ENCODE results near the gene SOX18.

SOX18 gene

GRCh38 chr20:64038565-64039292 is 10.7 kb downstream of the SOX18 start:
- peaks cover 15% of the 10 kb centered on the region for H3K36me3 ChIP-seq (ENCODE audit: insufficient read depth, low read length)
- H3K27me3 ChIP-seq (ENCODE audit: control insufficient read depth in 1 of 2, insufficient read depth in 2 of 2, low read length in 2 of 2) = peaks cover 41 to 67% of the 10 kb centered on the region in 2 donors
- peaks cover 5% of the 10 kb centered on the region for H3K4me1 ChIP-seq (ENCODE audit: insufficient read depth, low read length)
- no peak overlapping the region for H3K9ac ChIP-seq (ENCODE audit: low read length)
- peak overlapping the region; percentile 12 to 27 for H3K4me3 ChIP-seq (ENCODE audit: low read depth in 1 of 2, low read length in 2 of 2)
- no peaks in the 10 kb centered on the region for H3K9me3 ChIP-seq (ENCODE audit: low read length)
- H3K27ac ChIP-seq (ENCODE audit: low read depth, low read length) = no peak overlapping the region

DNA sequence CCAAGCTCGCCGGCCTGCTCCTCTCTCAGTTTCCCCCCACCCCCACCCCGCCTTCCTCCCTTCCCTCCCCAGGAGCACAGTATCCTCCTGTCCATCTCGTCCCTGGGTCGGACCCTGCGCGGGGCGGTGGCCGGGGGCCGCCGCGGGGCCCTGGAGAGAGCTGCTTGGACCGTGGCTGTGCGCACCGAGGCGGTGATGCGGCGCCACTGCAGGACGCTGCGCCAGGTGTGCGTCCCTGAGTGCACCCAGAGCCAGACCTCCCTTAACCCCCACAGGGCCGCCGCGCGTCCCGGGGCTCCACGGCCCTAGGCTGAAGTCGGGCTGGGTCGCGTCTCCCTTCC is 11.2 kb downstream of the SOX18 start:
- H3K4me3 ChIP-seq (ENCODE audit: low read depth in 1 of 2, low read length in 2 of 2) = no peak overlapping the region
- H3K36me3 ChIP-seq (ENCODE audit: insufficient read depth, low read length) = peaks cover 19% of the 10 kb centered on the region
- peaks cover 41 to 64% of the 10 kb centered on the region in 2 donors for H3K27me3 ChIP-seq (ENCODE audit: control insufficient read depth in 1 of 2, insufficient read depth in 2 of 2, low read length in 2 of 2)
- H3K4me1 ChIP-seq (ENCODE audit: insufficient read depth, low read length) = peaks cover 5% of the 10 kb centered on the region
- H3K9ac ChIP-seq (ENCODE audit: low read length) = no peak overlapping the region
- no peaks in the 10 kb centered on the region for H3K9me3 ChIP-seq (ENCODE audit: low read length)
- H3K27ac ChIP-seq (ENCODE audit: low read depth, low read length) = no peak overlapping the region

- no peak overlapping the region for H3K27ac ChIP-seq (ENCODE audit: low read depth, low read length)
- H3K4me3 ChIP-seq (ENCODE audit: low read depth in 1 of 2, low read length in 2 of 2) = no peak overlapping the region
- no peak overlapping the region for H3K9ac ChIP-seq (ENCODE audit: low read length)
- H3K4me1 ChIP-seq (ENCODE audit: insufficient read depth, low read length) = peaks cover 5% of the 10 kb centered on the region
- no peaks in the 10 kb centered on the region for H3K9me3 ChIP-seq (ENCODE audit: low read length)
- H3K27me3 ChIP-seq (ENCODE audit: control insufficient read depth in 1 of 2, insufficient read depth in 2 of 2, low read length in 2 of 2) = peaks cover 41 to 63% of the 10 kb centered on the region in 2 donors
- peaks cover 24% of the 10 kb centered on the region for H3K36me3 ChIP-seq (ENCODE audit: insufficient read depth, low read length)
These were observed 11.8 kb downstream of the SOX18 start for GRCh38 chr20:64037498-64038213.

DNA sequence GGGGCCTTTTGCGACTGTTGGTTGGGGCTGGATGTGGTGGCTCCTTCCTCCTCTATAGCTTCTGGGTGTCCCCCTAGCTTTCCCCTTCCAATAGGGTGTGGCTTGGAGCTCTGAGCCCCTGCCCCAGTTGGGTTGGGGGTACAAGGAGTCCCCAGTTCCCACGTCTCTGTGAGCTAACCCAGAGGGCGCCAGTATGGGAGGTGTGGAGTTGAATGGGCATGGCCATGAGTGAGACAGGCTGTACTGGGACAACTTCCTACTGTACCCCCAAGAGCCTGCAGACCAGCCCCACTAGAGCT is 12.3 kb downstream of the SOX18 start:
- Histone ChIP-seq H3K36me3 (ENCODE audit: insufficient read depth, low read length) (peaks cover 28% of the 10 kb centered on the region), H3K27me3 (ENCODE audit: control insufficient read depth in 1 of 2, insufficient read depth in 2 of 2, low read length in 2 of 2) (peaks cover 39 to 59% of the 10 kb centered on the region in 2 donors), H3K4me1 (ENCODE audit: insufficient read depth, low read length) (peaks cover 5% of the 10 kb centered on the region)

GRCh38 chr20:64036346-64037198 is 12.9 kb downstream of the SOX18 start:
- no peak overlapping the region for H3K9ac ChIP-seq (ENCODE audit: low read length)
- H3K27ac ChIP-seq (ENCODE audit: low read depth, low read length) = no peak overlapping the region
- no peak overlapping the region for H3K4me3 ChIP-seq (ENCODE audit: low read depth in 1 of 2, low read length in 2 of 2)
- peaks cover 33% of the 10 kb centered on the region for H3K36me3 ChIP-seq (ENCODE audit: insufficient read depth, low read length)
- peaks cover 33 to 54% of the 10 kb centered on the region in 2 donors for H3K27me3 ChIP-seq (ENCODE audit: control insufficient read depth in 1 of 2, insufficient read depth in 2 of 2, low read length in 2 of 2)
- H3K9me3 ChIP-seq (ENCODE audit: low read length) = no peaks in the 10 kb centered on the region
- peaks cover 4% of the 10 kb centered on the region for H3K4me1 ChIP-seq (ENCODE audit: insufficient read depth, low read length)

More for the DNA sequence above, 12.3 kb downstream of the SOX18 start:
- no peak overlapping the region for H3K4me3 ChIP-seq (ENCODE audit: low read depth in 1 of 2, low read length in 2 of 2)
- H3K9ac ChIP-seq (ENCODE audit: low read length) = no peak overlapping the region
- H3K9me3 ChIP-seq (ENCODE audit: low read length) = no peaks in the 10 kb centered on the region
- H3K27ac ChIP-seq (ENCODE audit: low read depth, low read length) = no peak overlapping the region

GRCh38 chr20:64035933-64036345 is 13.5 kb downstream of the SOX18 start, which contains the start of gene C20orf204:
C20orf204 (plus strand) TSS chr20:64036182; CDS start chr20:64036324, 142 bp downstream.
- no peaks in the 10 kb centered on the region for H3K9me3 ChIP-seq (ENCODE audit: low read length)
- H3K4me1 ChIP-seq (ENCODE audit: insufficient read depth, low read length) = peaks cover 4% of the 10 kb centered on the region
- no peak within 1 kb of the TSS for H3K27ac ChIP-seq (ENCODE audit: low read depth, low read length)
- peaks cover 27 to 47% of the 10 kb centered on the region in 2 donors for H3K27me3 ChIP-seq (ENCODE audit: control insufficient read depth in 1 of 2, insufficient read depth in 2 of 2, low read length in 2 of 2)
- H3K9ac ChIP-seq (ENCODE audit: low read length) = no peak within 1 kb of the TSS
- H3K36me3 ChIP-seq (ENCODE audit: insufficient read depth, low read length) = peaks cover 37% of the 10 kb centered on the region
- H3K4me3 ChIP-seq (ENCODE audit: low read depth in 1 of 2, low read length in 2 of 2) = no peak within 1 kb of the TSS

DNA sequence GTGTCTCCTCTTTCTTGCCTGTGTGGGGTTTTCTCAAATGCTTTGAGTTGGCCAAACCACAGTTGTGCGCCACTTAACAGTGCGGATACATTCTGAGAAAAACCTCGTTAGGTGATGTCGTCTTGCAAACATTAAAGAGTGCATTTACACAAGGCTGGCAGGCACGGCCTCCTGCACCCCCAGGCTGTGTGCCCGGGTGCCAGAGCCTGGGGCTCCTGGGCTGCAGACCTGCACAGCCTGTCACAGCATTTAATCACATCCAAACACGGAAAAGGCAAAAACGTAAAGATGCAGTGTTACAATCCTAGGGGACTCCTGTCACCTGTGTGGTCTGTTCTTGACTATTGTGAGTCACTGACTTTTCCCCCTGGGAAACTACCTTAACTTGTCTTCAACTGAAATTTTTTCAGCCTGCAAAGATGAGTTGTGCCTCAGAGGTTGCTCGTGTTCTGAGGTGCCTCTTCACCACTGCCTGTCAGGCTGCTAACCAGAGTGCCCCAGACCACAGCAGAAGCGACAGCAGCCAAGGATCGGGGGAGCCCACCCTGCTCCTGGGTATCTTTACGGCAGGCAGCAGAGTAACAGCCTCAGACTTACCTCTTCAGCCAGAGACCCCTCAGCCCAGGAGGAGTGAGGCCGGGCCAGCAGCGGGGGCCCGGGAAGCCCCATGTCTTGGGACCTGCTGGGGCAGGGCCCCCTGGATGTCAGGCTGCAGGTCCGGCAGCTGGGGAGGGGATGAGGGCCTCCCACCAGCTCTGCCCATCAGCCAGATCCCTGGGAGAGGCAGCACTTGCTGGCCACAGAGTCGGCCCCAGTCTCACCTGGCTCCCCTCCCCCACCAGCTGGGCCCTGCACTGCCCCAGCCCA is 14.1 kb downstream of the SOX18 start:
- H3K27ac ChIP-seq (ENCODE audit: low read depth, low read length) = no peak overlapping the region
- H3K36me3 ChIP-seq (ENCODE audit: insufficient read depth, low read length) = peaks cover 44% of the 10 kb centered on the region

GRCh38 chr20:64033981-64034493 is 15.4 kb downstream of the SOX18 start:
- Histone ChIP-seq H3K9ac (ENCODE audit: low read length) (no peak overlapping the region), H3K36me3 (ENCODE audit: insufficient read depth, low read length) (peaks cover 56% of the 10 kb centered on the region), H3K27ac (ENCODE audit: low read depth, low read length) (no peak overlapping the region)

More for the DNA sequence above, 14.1 kb downstream of the SOX18 start:
- Histone ChIP-seq H3K9ac (ENCODE audit: low read length) (no peak overlapping the region), H3K9me3 (ENCODE audit: low read length) (no peaks in the 10 kb centered on the region), H3K4me1 (ENCODE audit: insufficient read depth, low read length) (peaks cover 4% of the 10 kb centered on the region), H3K27me3 (ENCODE audit: control insufficient read depth in 1 of 2, insufficient read depth in 2 of 2, low read length in 2 of 2) (peaks cover 20 to 41% of the 10 kb centered on the region in 2 donors), H3K4me3 (ENCODE audit: low read depth in 1 of 2, low read length in 2 of 2) (no peak overlapping the region)

GRCh38 chr20:64032706-64033624 is 16.5 kb downstream of the SOX18 start:
- no peaks in the 10 kb centered on the region for H3K9me3 ChIP-seq (ENCODE audit: low read length)
- peaks cover 13% of the 10 kb centered on the region for H3K4me1 ChIP-seq (ENCODE audit: insufficient read depth, low read length)
- no peak overlapping the region for H3K9ac ChIP-seq (ENCODE audit: low read length)
- no peak overlapping the region for H3K27ac ChIP-seq (ENCODE audit: low read depth, low read length)
- H3K27me3 ChIP-seq (ENCODE audit: control insufficient read depth in 1 of 2, insufficient read depth in 2 of 2, low read length in 2 of 2) = peaks cover 10 to 18% of the 10 kb centered on the region in 2 donors
- no peak overlapping the region for H3K4me3 ChIP-seq (ENCODE audit: low read depth in 1 of 2, low read length in 2 of 2)
- H3K36me3 ChIP-seq (ENCODE audit: insufficient read depth, low read length) = peaks cover 66% of the 10 kb centered on the region

More at GRCh38 chr20:64033981-64034493, 15.4 kb downstream of the SOX18 start:
- no peaks in the 10 kb centered on the region for H3K9me3 ChIP-seq (ENCODE audit: low read length)
- no peak overlapping the region for H3K4me3 ChIP-seq (ENCODE audit: low read depth in 1 of 2, low read length in 2 of 2)
- H3K4me1 ChIP-seq (ENCODE audit: insufficient read depth, low read length) = peaks cover 5% of the 10 kb centered on the region
- peaks cover 10 to 28% of the 10 kb centered on the region in 2 donors for H3K27me3 ChIP-seq (ENCODE audit: control insufficient read depth in 1 of 2, insufficient read depth in 2 of 2, low read length in 2 of 2)

Measured in muscle layer of colon (tissue), 2 donors.